Suprapubic skin (tissue), 4 donors: ENCODE results near the gene ZDHHC13.

Experiments used
- CTCF ChIP-seq, 2 donors: fragments of 200-600 bp in 1 of 2; fragments of 450-650 bp in 1 of 2; sonication (generic) in 1 of 2; IDR thresholded peaks; one replicate each; pipeline ENCODE4 v1.5.1; 2016 to 2019; ENCODE audit warnings: antibody characterized with exemption in 2 of 2, mild to moderate bottlenecking in 1 of 2, moderate library complexity in 1 of 2
- EP300 ChIP-seq: sonication (generic); formaldehyde crosslinking; IDR thresholded peaks from one replicate; pipeline ENCODE4 v1.6.1; 2017; ENCODE audit warnings: antibody characterized with exemption
- POLR2A ChIP-seq, 2 donors: fragments of 450-650 bp; IDR thresholded peaks; one replicate each; pipeline ENCODE4 v1.6.1; 2017; ENCODE audit warnings: antibody characterized with exemption in 2 of 2, mild to moderate bottlenecking in 2 of 2, moderate library complexity in 2 of 2
- POLR2AphosphoS5 ChIP-seq, 3 donors: sonication (generic); formaldehyde crosslinking; IDR thresholded peaks; one replicate each; pipeline ENCODE4 v1.6.1; 2017; ENCODE audit warnings: antibody characterized with exemption in 3 of 3

- no peak for TF ChIP-seq CTCF (IDR thresholded peaks at IDR 0.05)
- TF ChIP-seq EP300, result no peak
- no peak for TF ChIP-seq POLR2AphosphoS5 (IDR thresholded peaks at IDR 0.05)
- TF ChIP-seq POLR2A (IDR thresholded peaks at IDR 0.05), result no peak
Measured at GRCh38 chr11:19162951-19163505, 46.1 kb downstream of the ZDHHC13 start.
